ENCODE data around the gene OTOP2. TPM values are rescaled to one million over a fixed set of nuclear protein-coding genes. Genes with fewer than 3 reads are reported as not detected.

Gene OTOP2
- polyA plus RNA-seq, 1 experiment, result not detected

- POLR2A ChIA-PET, result no interaction called here
- no peak for TF ChIP-seq CTCF (IDR thresholded peaks at IDR 0.05; ENCODE audit: low read depth, low read length)
- no peak overlapping the region for H3K4me3 ChIP-seq (ENCODE audit: low read depth, low read length)
These were observed 30.8 kb downstream of the OTOP2 start for GRCh38 chr17:74954665-74955421.

GRCh38 chr17:74956093-74956492, 32.0 kb downstream of the OTOP2 start:
- TF ChIP-seq CTCF (IDR thresholded peaks at IDR 0.05; ENCODE audit: low read depth, low read length), result no peak
- H3K4me3 ChIP-seq (ENCODE audit: low read depth, low read length), result no peak overlapping the region
- no peak for DNase-seq (ENCODE audit: low read depth, low spot score)
- H3K27ac ChIP-seq (ENCODE audit: low read depth, low read length), result no peak overlapping the region
- peaks cover 19% of the 10 kb centered on the region for H3K27me3 ChIP-seq (ENCODE audit: control insufficient read depth, insufficient read depth, low read length)
- ChIA-PET POLR2A (no interaction called here), CTCF (interaction anchor here (3.5 to 5.1 kb wide), 2 partner anchors 33 to 165 kb away, joined by 24 to 28 read pairs; partner anchors contain the start of genes OTOP2 and USH1G)
- no peaks in the 10 kb centered on the region for H3K9me3 ChIP-seq (ENCODE audit: control insufficient read depth, insufficient read depth, low read length)

More at GRCh38 chr17:74954665-74955421, 30.8 kb downstream of the OTOP2 start:
- Histone ChIP-seq H3K9me3 (ENCODE audit: control insufficient read depth, insufficient read depth, low read length) (no peaks in the 10 kb centered on the region), H3K27ac (ENCODE audit: low read depth, low read length) (no peak overlapping the region), H3K27me3 (ENCODE audit: control insufficient read depth, insufficient read depth, low read length) (peaks cover 26% of the 10 kb centered on the region)
- no peak for DNase-seq (ENCODE audit: low read depth, low spot score)
- CTCF ChIA-PET, result interaction anchor here (0.5 to 5.1 kb wide), 3 partner anchors 9 to 163 kb away, joined by 3 to 24 read pairs (median 3); no protein-coding TSS in a partner anchor

- DNase-seq (ENCODE audit: low read depth, low spot score), result no peak
- Histone ChIP-seq H3K27ac (ENCODE audit: low read depth, low read length) (no peak overlapping the region), H3K9me3 (ENCODE audit: control insufficient read depth, insufficient read depth, low read length) (no peaks in the 10 kb centered on the region), H3K27me3 (ENCODE audit: control insufficient read depth, insufficient read depth, low read length) (peaks cover 6% of the 10 kb centered on the region), H3K4me3 (ENCODE audit: low read depth, low read length) (no peak overlapping the region)
- TF ChIP-seq CTCF (IDR thresholded peaks at IDR 0.05; ENCODE audit: low read depth, low read length), result peak; percentile 95
- ChIA-PET CTCF (interaction anchor here (0.6 to 5.1 kb wide), 33 partner anchors 8 to 244 kb away, joined by 3 to 28 read pairs (median 3); partner anchors contain the start of genes HID1, MRPL58, NT5C and OTOP2), POLR2A (interaction anchor here (0.5 to 0.6 kb wide), 2 partner anchors 34 to 55 kb away, joined by 3 to 4 read pairs; partner anchors contain the start of gene MRPL58)
These were observed 34.1 kb downstream of the OTOP2 start for GRCh38 chr17:74957935-74958740.

GRCh38 chr17:74959826-74960515, 35.9 kb downstream of the OTOP2 start:
- Histone ChIP-seq H3K27ac (ENCODE audit: low read depth, low read length) (no peak overlapping the region), H3K9me3 (ENCODE audit: control insufficient read depth, insufficient read depth, low read length) (no peaks in the 10 kb centered on the region; the same call in 1 of the 2 replicates), H3K27me3 (ENCODE audit: control insufficient read depth, insufficient read depth, low read length) (peaks cover 6% of the 10 kb centered on the region), H3K4me3 (ENCODE audit: low read depth, low read length) (no peak overlapping the region)
- TF ChIP-seq CTCF (IDR thresholded peaks at IDR 0.05; ENCODE audit: low read depth, low read length), result no peak
- DNase-seq (ENCODE audit: low read depth, low spot score), result no peak
- POLR2A ChIA-PET, result interaction anchor here (0.6 to 1.3 kb wide), 3 partner anchors 52 to 303 kb away, joined by 3 to 4 read pairs (median 4); partner anchors contain the start of genes FDXR and MRPL58
- CTCF ChIA-PET, result interaction anchor here (0.6 to 5.1 kb wide), 26 partner anchors 7 to 1331 kb away, joined by 3 to 62 read pairs (median 7); partner anchors contain the start of genes ARMC7, FDXR, HID1 and MRPL58
